K562 treated with DMSO at 1 percent for 12 hours (cell line): ENCODE measurements around the gene NR1H4. TPM values are rescaled to one million over a fixed set of nuclear protein-coding genes. Genes with fewer than 3 reads are reported as not detected.

Experiments
- total RNA-seq: library from RNA; unstranded; fragments of 300-600 nt; gene quantifications from 2 replicates; pipeline ENCODE4 v1.2.3, GENCODE V29; 2022; ENCODE audit not compliant: insufficient read depth

Gene NR1H4
- not detected in 2 replicates for total RNA-seq

GRCh38 chr12:100473716-100474150 lies at the start of gene NR1H4:
Gene NR1H4, plus strand, starts transcription at chr12:100473866. Its CDS starts 19,458 bp downstream, at chr12:100493324.

GRCh38 chr12:100573292-100574186 lies 99.9 kb downstream of the NR1H4 start, which contains the start of gene GAS2L3:
Gene GAS2L3, plus strand, starts transcription at chr12:100573684. Its CDS starts 21,221 bp downstream, at chr12:100594905.

Other genes with a start within 250 kb of the NR1H4 start
- 1.1 and 2.1 TPM in 2 replicates for gene DEPDC4, start 206.8 kb upstream of the NR1H4 start, total RNA-seq
- gene SCYL2, start 206.7 kb upstream of the NR1H4 start, total RNA-seq: 8.6 and 30.3 TPM in 2 replicates
- gene SLC17A8, start 116.8 kb upstream of the NR1H4 start, total RNA-seq: not detected in 2 replicates
- gene GAS2L3, start 99.8 kb downstream of the NR1H4 start, total RNA-seq: 1.6 and 6.4 TPM in 2 replicates